Upper lobe of left lung (tissue), 6 donors: Measurements from ENCODE around the gene CSF1R. TPM values are rescaled to one million over a fixed set of nuclear protein-coding genes. Genes with fewer than 3 reads are reported as not detected.
A peak's percentile ranks its signal among the peaks of the same experiment; 100 is the strongest.

ENCODE experiments used
- ATAC-seq, 2 donors: fragments of 200-7000 bp; cut with Tn5 transposase; one replicate each; pipeline ENCODE4 v1.9.1; 2022; ENCODE audit warnings: mild to moderate bottlenecking in 2 of 2, moderate library complexity in 2 of 2; ENCODE audit not compliant: low FRiP score in 2 of 2
- DNase-seq, 2 donors: peaks; one replicate each; pipeline ENCODE4 v3.0.0-alpha.2; 2019 to 2020
- H3K27ac ChIP-seq, 4 donors: fragments of 200-600 bp; sonication (generic); one replicate each; pipeline ENCODE4 v1.5.1; 2016 to 2019
- H3K27me3 ChIP-seq, 4 donors: fragments of 200-600 bp; sonication (generic); one replicate each; pipeline ENCODE4 v1.5.1; 2017 to 2019
- H3K36me3 ChIP-seq, 4 donors: fragments of 200-600 bp; sonication (generic); one replicate each; pipeline ENCODE4 v1.5.1; 2016 to 2019
- H3K4me1 ChIP-seq, 4 donors: fragments of 200-600 bp; sonication (generic); one replicate each; pipeline ENCODE4 v1.5.1; 2018 to 2019
- H3K4me3 ChIP-seq, 4 donors: fragments of 200-600 bp; sonication (generic); one replicate each; pipeline ENCODE4 v1.5.1; 2017 to 2019; ENCODE audit warnings: mild to moderate bottlenecking in 2 of 4, moderate library complexity in 1 of 4
- H3K9me3 ChIP-seq, 4 donors: fragments of 200-600 bp; sonication (generic); one replicate each; pipeline ENCODE4 v1.5.1; 2018 to 2019
- EP300 ChIP-seq, 4 donors: sonication (generic); formaldehyde crosslinking; IDR thresholded peaks; one replicate each; pipeline ENCODE4 v1.5.1; 2017; ENCODE audit warnings: antibody characterized with exemption in 4 of 4, control low read depth in 2 of 4
- POLR2A ChIP-seq, 4 donors: fragments of 450-650 bp; IDR thresholded peaks; one replicate each; pipeline ENCODE4 v1.5.1; 2016 to 2017; ENCODE audit warnings: antibody characterized with exemption in 4 of 4, mild to moderate bottlenecking in 2 of 4
- POLR2AphosphoS5 ChIP-seq, 2 donors: sonication (generic); formaldehyde crosslinking; IDR thresholded peaks; one replicate each; pipeline ENCODE4 v1.5.1; 2017; ENCODE audit warnings: antibody characterized with exemption in 2 of 2
- WGBS, 2 donors: methylation state at CpG; one replicate each; pipeline ENCODE4 v1.1.5; 2017 to 2018; 5-methylcytosine and 5-hydroxymethylcytosine counted together
- total RNA-seq, 6 donors: library from RNA; depleted of rRNA in 4 of 6; stranded (reverse); fragments of >200 nt in 4 of 6; gene quantifications; one replicate each; pipeline versions ENCODE4 v1.1.0 to v1.2.1, GENCODE V29; 2016 to 2021
- TF ChIP-seq, protein P1 (sequence below), 6 experiments: fragments of 450-650 bp in 4 of 6; fragments of 200-600 bp in 2 of 6; sonication (generic) in 2 of 6; IDR thresholded peaks; one replicate each; pipeline ENCODE4 v1.5.1; 2016 to 2019; ENCODE audit warnings: antibody characterized with exemption in 6 of 6
- donor health status: DM: no; HTN: no; CAD: no; lungs with moderate emphysema.
- donor health status: DM: no; HTN: yes; CAD: no; lungs with severe emphysema.

The CSF1R gene
- total RNA-seq, 6 donors from 2014 or later: 13.9 to 101 (median 57.9) TPM

- ATAC-seq: no peak
Observed at GRCh38 chr5:150015415-150015814, 70.9 kb downstream of the CSF1R start.

DNA sequence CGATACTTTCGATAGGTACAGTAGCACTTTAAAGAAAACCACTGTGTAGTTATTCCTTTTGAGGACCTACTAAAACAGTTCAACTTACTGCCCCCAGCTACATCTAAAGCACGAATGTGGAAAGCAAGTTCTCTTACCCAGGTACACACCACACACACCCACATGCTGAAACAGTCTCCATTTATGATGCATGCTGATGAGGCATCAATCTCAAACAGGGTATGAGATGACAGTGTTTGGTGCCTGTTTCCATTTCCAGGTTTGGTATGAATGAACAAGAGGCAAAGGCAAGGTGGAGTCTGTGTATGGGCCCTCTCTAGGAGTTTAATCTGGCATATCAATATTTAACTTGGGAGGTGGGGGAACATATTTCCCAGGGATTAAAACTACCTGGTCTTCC, 71.9 kb downstream of the CSF1R start:
- H3K9me3 ChIP-seq: peaks cover 0 to 5% (median 0%) of the 10 kb centered on the region in 4 donors
- no peak overlapping the region for H3K27ac ChIP-seq
- 88 to 89% methylated on average over 3 of the region's 3 CpGs for WGBS, 2 donors
- peaks cover 50 to 97% (median 77%) of the 10 kb centered on the region in 4 donors for H3K36me3 ChIP-seq
- H3K27me3 ChIP-seq: no peaks in the 10 kb centered on the region
- H3K4me3 ChIP-seq: no peak overlapping the region
- ATAC-seq (no peak), DNase-seq (no peak)
- peaks cover 0 to 2% (median 0%) of the 10 kb centered on the region in 4 donors for H3K4me1 ChIP-seq
- TF ChIP-seq EP300 (IDR thresholded peaks at IDR 0.05) (no peak), POLR2A (IDR thresholded peaks at IDR 0.05) (no peak), POLR2AphosphoS5 (IDR thresholded peaks at IDR 0.05) (no peak)
- TF ChIP-seq, protein P1, sequence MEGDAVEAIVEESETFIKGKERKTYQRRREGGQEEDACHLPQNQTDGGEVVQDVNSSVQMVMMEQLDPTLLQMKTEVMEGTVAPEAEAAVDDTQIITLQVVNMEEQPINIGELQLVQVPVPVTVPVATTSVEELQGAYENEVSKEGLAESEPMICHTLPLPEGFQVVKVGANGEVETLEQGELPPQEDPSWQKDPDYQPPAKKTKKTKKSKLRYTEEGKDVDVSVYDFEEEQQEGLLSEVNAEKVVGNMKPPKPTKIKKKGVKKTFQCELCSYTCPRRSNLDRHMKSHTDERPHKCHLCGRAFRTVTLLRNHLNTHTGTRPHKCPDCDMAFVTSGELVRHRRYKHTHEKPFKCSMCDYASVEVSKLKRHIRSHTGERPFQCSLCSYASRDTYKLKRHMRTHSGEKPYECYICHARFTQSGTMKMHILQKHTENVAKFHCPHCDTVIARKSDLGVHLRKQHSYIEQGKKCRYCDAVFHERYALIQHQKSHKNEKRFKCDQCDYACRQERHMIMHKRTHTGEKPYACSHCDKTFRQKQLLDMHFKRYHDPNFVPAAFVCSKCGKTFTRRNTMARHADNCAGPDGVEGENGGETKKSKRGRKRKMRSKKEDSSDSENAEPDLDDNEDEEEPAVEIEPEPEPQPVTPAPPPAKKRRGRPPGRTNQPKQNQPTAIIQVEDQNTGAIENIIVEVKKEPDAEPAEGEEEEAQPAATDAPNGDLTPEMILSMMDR (IDR thresholded peaks at IDR 0.05): no peak

More at GRCh38 chr5:150015415-150015814, 70.9 kb downstream of the CSF1R start:
- Histone ChIP-seq H3K27me3 (no peaks in the 10 kb centered on the region), H3K9me3 (peaks cover 0 to 5% (median 0%) of the 10 kb centered on the region in 4 donors), H3K36me3 (peaks cover 47 to 97% (median 76%) of the 10 kb centered on the region in 4 donors), H3K27ac (no peak overlapping the region), H3K4me1 (no peaks in the 10 kb centered on the region), H3K4me3 (no peak overlapping the region)
- TF ChIP-seq EP300 (IDR thresholded peaks at IDR 0.05) (no peak), POLR2A (IDR thresholded peaks at IDR 0.05) (no peak), POLR2AphosphoS5 (IDR thresholded peaks at IDR 0.05) (no peak)
- TF ChIP-seq, protein P1 (IDR thresholded peaks at IDR 0.05): no peak
- no peak for DNase-seq
- 96 to 99% methylated on average over 3 of the region's 3 CpGs for WGBS, 2 donors

DNA sequence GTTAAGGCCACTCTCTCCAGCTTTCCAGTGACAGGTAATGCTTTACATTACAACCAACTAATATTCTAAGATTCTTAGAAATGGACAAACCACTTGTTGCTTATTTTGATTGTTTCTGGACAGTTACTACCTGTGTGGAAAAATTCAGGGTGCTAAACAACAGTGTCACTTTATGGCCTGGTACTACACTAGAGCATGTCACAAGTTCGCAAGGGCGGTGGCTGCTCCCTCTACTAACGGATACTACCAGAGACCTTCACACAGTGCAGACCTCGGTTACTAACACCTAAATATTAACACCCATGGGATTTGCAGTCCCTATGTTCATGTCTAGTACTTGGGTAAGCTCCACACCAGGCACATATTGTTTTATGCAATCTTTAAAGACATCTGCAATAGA, 72.4 kb downstream of the CSF1R start:
- Histone ChIP-seq H3K4me3 (no peak overlapping the region), H3K9me3 (peaks cover 0 to 5% (median 0%) of the 10 kb centered on the region in 4 donors), H3K36me3 (peaks cover 45 to 97% (median 72%) of the 10 kb centered on the region in 4 donors), H3K4me1 (peaks cover 0 to 4% (median 0%) of the 10 kb centered on the region in 4 donors), H3K27ac (no peak overlapping the region), H3K27me3 (no peaks in the 10 kb centered on the region)
- WGBS, 2 donors: 89 to 92% methylated on average over 4 of the region's 4 CpGs
- TF ChIP-seq POLR2AphosphoS5 (IDR thresholded peaks at IDR 0.05): no peak
- DNase-seq: no peak
- no peak for ATAC-seq

DNA sequence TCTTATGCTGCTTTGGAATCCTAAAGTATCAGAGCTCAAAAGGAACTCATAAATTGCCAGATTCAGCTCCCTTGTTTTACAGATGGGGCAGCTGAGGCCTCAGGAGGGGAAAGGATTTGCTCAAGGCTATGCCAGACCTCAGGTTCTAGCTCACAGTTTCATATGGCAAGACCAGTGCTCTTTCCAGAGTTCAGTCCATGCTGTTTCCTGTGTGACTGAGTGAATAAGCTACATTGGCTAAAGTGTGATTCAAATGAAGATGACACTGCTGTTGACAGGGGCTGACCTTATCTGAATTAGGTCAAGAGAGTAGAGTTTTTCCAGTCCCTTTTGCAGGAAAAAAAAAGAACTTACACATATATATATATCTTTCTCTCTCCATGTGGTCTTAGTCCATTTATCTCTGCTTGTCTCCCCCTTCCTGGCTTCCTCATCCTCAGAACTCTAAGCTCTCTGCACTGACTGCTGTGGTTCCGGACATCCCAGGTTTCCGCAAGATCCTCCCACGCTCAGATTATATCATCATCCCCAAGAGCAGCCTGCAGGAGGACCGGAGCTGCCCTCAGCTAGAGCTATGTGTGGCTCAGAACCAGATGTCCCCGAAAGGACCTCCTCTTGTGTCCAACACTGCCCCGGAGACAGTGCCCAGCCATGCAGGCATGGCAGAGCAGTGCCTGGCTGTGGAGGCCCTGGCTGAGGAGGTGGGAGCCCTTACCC, 76.5 kb downstream of the CSF1R start:
- Histone ChIP-seq H3K4me3 (no peak overlapping the region), H3K36me3 (peaks cover 31 to 99% (median 61%) of the 10 kb centered on the region in 4 donors), H3K27ac (peak overlapping the region in 3 of 4 donors; percentile 7 to 43 (median 14)), H3K27me3 (no peaks in the 10 kb centered on the region), H3K4me1 (peaks cover 0 to 4% (median 2%) of the 10 kb centered on the region in 4 donors), H3K9me3 (no peaks in the 10 kb centered on the region)
- peak in 1 of 2 donors; percentile 18 for DNase-seq
- ATAC-seq: no peak
- WGBS, 2 donors: 66 to 93% methylated on average over 4 to 6 of the region's 6 CpGs
- TF ChIP-seq, protein P1 (IDR thresholded peaks at IDR 0.05): no peak
- TF ChIP-seq POLR2A (IDR thresholded peaks at IDR 0.05) (no peak), POLR2AphosphoS5 (IDR thresholded peaks at IDR 0.05) (no peak), EP300 (IDR thresholded peaks at IDR 0.05) (no peak)

GRCh38 chr5:150007050-150007449, 79.3 kb downstream of the CSF1R start:
- Histone ChIP-seq H3K36me3 (peaks cover 14 to 73% (median 37%) of the 10 kb centered on the region in 4 donors), H3K27ac (no peak overlapping the region), H3K9me3 (no peaks in the 10 kb centered on the region), H3K4me1 (peaks cover 12 to 23% (median 17%) of the 10 kb centered on the region in 4 donors), H3K27me3 (no peaks in the 10 kb centered on the region), H3K4me3 (no peak overlapping the region)
- TF ChIP-seq, protein P1 (IDR thresholded peaks at IDR 0.05): no peak
- TF ChIP-seq POLR2AphosphoS5 (IDR thresholded peaks at IDR 0.05) (no peak), EP300 (IDR thresholded peaks at IDR 0.05) (no peak), POLR2A (IDR thresholded peaks at IDR 0.05) (no peak)
- ATAC-seq: no peak
- no peak for DNase-seq
